Left kidney (tissue), 2 donors: ENCODE data around the gene MAMDC4. TPM values are rescaled to one million over a fixed set of nuclear protein-coding genes. Genes with fewer than 3 reads are reported as not detected.

Experiments
- DNase-seq: peaks from one replicate; pipeline ENCODE4 v3.0.0-alpha.2; 2013
- polyA plus RNA-seq: library from polyadenylated mRNA; unstranded; fragments of 120-200 nt; gene quantifications from one replicate; pipeline ENCODE4 v1.2.1, GENCODE V29; 2013; ENCODE audit not compliant: insufficient read length

The MAMDC4 gene
- polyA plus RNA-seq, 1 donor: 5.4 TPM

- DNase-seq: no peak
Measured at GRCh38 chr9:136886610-136887597, 34.8 kb downstream of the MAMDC4 start.

DNA sequence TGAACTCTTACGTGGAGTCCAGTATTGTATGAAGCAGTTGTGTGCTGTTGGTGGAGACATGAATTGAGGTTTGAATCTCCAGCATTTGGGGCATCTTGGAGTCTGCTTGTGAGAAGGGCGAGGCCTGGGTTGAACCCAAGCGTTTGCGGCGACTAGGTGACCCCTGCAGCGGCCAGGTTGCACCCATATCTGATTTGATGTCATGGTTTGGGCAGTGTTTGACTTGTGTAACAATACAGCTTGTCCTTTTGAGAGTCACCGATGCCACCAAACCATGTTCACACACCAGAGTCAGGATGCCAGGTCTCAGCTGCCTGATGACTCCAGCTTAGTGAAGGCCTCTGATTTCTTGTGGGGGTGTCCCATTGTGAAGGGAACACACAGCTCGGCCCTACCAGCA lies 36.3 kb downstream of the MAMDC4 start:
- no peak for DNase-seq

DNA sequence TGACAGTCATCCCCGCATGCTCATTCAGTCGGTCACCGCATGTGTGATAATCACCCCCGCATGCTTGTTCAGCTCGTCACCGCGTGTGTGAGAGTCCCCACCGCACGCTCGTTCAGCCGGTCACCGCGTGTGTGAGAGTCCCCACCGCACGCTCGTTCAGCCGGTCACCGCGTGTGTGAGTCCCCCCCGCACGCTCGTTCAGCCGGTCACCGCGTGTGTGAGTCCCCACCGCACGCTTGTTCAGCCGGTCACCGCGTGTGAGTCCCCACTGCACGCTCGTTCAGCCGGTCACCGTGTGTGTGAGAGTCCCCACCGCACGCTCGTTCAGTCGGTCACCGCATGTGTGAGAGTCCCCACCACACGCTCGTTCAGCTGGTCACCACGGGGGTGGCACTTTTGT lies 37.7 kb downstream of the MAMDC4 start:
- DNase-seq: no peak

GRCh38 chr9:136890661-136891060 lies 38.5 kb downstream of the MAMDC4 start:
- DNase-seq: no peak

DNA sequence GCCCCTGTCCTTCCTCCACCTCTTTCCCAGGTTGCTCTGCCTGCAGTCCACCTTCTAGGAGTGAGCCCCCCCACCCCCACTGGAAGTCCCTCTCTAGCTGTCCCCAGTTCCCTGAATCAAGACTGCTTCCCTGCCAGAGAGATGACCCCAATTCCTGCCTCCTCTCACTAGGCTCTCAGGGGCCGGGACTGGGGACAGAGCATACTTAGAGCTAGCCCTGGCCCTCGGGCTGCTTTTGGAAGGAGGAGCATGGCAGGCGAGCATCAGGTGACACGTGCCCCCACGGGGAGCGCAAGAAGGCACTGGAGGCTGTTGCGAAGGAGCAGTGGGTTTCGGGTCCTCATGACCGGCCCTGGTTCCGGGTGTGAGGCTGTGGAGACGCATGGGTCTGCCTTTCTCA lies 43.9 kb downstream of the MAMDC4 start:
- no peak for DNase-seq

- no peak for DNase-seq
Measured at GRCh38 chr9:136898483-136899100, 46.4 kb downstream of the MAMDC4 start.

- DNase-seq: no peak
Measured at GRCh38 chr9:136899196-136899595, 47.0 kb downstream of the MAMDC4 start.

DNA sequence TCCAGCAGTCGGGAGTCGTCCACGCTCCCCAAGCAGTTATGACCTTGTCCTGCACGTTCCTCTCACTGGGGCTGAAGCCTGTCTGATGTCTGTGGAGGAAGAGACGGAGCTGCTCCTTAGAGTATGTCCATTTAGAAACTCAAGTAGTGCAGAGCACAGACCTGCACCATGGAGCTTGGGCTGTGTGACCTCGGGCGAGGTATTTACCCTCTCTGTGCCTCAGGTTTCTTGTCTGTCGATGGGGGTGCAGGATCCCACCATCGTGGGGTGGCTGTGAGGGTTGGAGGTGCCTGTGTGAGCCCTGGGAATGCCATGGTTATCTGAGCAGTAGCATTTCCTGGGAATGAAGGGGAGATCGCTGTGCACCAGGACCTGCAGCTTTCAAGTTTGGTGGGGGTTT lies 48.4 kb downstream of the MAMDC4 start:
- no peak for DNase-seq

DNA sequence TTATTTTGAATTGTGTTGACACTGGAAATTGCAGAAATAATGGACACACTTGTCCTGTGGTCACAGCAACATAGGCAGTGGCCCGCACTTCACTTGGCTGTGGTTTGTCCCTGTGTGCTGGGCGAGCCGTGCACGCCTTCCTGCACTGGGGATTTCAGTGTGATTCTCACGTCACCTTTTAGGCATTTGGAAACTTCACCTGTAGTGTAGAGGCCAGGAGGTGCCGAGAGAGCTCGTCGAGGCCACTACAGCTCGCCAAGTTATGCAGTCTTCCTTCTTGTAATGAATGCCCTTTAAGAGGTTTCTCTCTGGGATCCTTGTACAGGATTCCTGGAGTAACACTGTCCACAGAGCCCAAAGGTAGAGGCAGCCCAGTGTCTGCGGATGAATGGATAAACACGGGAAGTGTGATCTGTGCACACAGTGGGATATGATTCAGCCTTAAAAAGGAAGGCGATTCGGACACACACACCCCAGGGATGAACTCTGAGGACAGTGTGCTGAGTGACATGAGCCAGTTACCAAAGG lies 48.9 kb downstream of the MAMDC4 start:
- DNase-seq: no peak

DNA sequence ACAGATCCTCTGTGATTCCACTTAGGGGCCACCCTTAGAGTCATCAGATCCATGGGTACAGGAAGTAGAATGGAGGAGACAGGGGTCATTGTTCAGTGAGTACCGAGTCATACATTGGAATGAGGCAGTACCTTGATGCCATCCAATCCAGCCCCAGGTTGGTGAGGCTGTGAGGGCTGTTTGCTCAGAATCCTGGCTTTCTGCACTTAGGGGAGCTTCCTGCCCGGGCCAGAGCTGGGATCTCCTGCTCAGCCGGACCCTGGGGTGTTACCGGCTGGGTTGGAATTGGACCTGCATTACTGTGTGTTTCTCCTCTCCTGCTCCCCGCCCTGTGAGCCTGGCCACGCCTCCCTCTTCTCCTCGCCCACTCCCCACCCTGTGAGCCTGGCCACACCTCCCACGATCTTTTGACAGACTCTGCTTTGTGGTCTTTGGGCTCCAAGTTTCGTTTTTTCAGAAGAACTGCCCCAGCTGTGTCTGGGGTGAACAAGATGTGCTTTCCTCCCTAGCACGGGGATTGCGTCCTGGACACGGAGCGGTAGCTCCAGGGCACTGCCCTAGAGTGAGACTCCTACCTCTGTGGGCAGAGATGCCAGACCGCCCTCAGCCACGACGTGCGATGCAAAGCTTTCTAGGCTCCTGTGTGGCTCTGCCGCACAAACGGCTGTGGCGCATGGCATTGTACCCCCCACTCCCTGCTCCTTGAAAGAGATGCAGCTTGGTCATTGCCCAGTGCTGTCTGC lies 49.5 kb downstream of the MAMDC4 start:
- DNase-seq: no peak

DNA sequence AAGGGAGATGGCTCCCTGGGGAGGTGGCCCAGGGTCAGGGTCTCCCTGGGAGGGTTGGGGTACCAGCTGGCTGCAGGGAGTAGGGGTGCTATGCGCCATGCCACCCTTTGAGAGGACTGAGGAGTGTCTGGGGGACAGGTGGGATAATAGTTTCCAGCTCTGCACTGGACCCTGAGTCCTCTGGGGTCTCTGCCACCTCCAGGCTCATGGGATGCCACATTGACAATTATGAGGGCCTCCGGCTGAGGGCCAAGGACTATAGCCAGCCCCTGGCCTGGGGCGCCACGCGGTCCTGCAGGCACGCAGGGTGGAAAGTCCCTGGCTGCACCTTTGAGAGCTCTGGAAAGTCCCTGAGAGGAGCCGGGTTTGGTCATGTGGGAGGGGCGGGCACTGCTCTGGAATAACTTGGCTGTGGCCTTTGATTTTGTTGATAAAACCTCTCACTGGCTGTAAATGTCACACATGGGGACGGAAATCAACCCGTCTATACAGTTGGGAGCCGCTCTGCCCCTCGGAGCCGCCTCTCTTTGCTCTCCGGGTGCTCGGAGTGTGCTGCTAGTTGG lies 50.2 kb downstream of the MAMDC4 start:
- no peak for DNase-seq

- DNase-seq: no peak
Measured at GRCh38 chr9:136903041-136903554, 51.0 kb downstream of the MAMDC4 start.

GRCh38 chr9:136906266-136906665 lies 54.1 kb downstream of the MAMDC4 start:
- no peak for DNase-seq

- no peak for DNase-seq
Measured at GRCh38 chr9:136907011-136907914, 55.1 kb downstream of the MAMDC4 start.

Other genes starting within 250 kb of the MAMDC4 start
- gene EGFL7, start 189.4 kb upstream of the MAMDC4 start, polyA plus RNA-seq: 38.8 TPM
- gene AGPAT2, start 164.9 kb upstream of the MAMDC4 start, polyA plus RNA-seq: 34.4 TPM
- gene DIPK1B, start 139.8 kb upstream of the MAMDC4 start, polyA plus RNA-seq: 27.6 TPM
- 1.8 TPM for gene LCN10, start 109.4 kb upstream of the MAMDC4 start, polyA plus RNA-seq
- not detected for gene LCN6, start 103.8 kb upstream of the MAMDC4 start, polyA plus RNA-seq
- 0.12 TPM for gene LCN8, start 94.1 kb upstream of the MAMDC4 start, polyA plus RNA-seq
- gene LCN15, start 87.8 kb upstream of the MAMDC4 start, polyA plus RNA-seq: 0.23 TPM
- 53.9 TPM for gene TMEM141, start 61.0 kb upstream of the MAMDC4 start, polyA plus RNA-seq
- gene CCDC183, start 56.0 kb upstream of the MAMDC4 start, polyA plus RNA-seq: 5.5 TPM
- gene RABL6, start 44.4 kb upstream of the MAMDC4 start, polyA plus RNA-seq: 59.9 TPM
- gene AJM1, start 9.9 kb upstream of the MAMDC4 start, polyA plus RNA-seq: 1.00 TPM
- 64.9 TPM for gene PHPT1, start 2.9 kb upstream of the MAMDC4 start, polyA plus RNA-seq
- gene EDF1, start 14.0 kb downstream of the MAMDC4 start, polyA plus RNA-seq: 275 TPM
- gene TRAF2, start 34.2 kb downstream of the MAMDC4 start, polyA plus RNA-seq: 12.7 TPM
- gene FBXW5, start 92.4 kb downstream of the MAMDC4 start, polyA plus RNA-seq: 33.7 TPM
- 0.42 TPM for gene C8G, start 92.9 kb downstream of the MAMDC4 start, polyA plus RNA-seq
- gene LCN12, start 99.9 kb downstream of the MAMDC4 start, polyA plus RNA-seq: 20.2 TPM
- 61.3 TPM for gene PTGDS, start 125.2 kb downstream of the MAMDC4 start, polyA plus RNA-seq
- 0.43 TPM for gene LCNL1, start 130.6 kb downstream of the MAMDC4 start, polyA plus RNA-seq
- gene PAXX, start 140.1 kb downstream of the MAMDC4 start, polyA plus RNA-seq: 23.3 TPM
- not detected for gene CLIC3, start 144.2 kb downstream of the MAMDC4 start, polyA plus RNA-seq
- 46.6 TPM for gene ABCA2, start 175.9 kb downstream of the MAMDC4 start, polyA plus RNA-seq
- gene FUT7, start 179.7 kb downstream of the MAMDC4 start, polyA plus RNA-seq: not detected
- 18.4 TPM for gene NPDC1, start 193.8 kb downstream of the MAMDC4 start, polyA plus RNA-seq
- 4.7 TPM for gene ENTPD2, start 201.7 kb downstream of the MAMDC4 start, polyA plus RNA-seq
- 7.2 TPM for gene SAPCD2, start 218.2 kb downstream of the MAMDC4 start, polyA plus RNA-seq
- 6.9 TPM for gene UAP1L1, start 225.2 kb downstream of the MAMDC4 start, polyA plus RNA-seq
- 61.4 TPM for gene MAN1B1, start 234.6 kb downstream of the MAMDC4 start, polyA plus RNA-seq